ENCODE data around the gene HNRNPCL4. TPM values are rescaled to one million over a fixed set of nuclear protein-coding genes. Genes with fewer than 3 reads are reported as not detected.
A peak's percentile ranks its signal among the peaks of the same experiment; 100 is the strongest.
"Not testable (repeated sequence)": the region's sequence is repeated elsewhere in the genome, so short reads cannot be mapped to it uniquely, and the experiment has no call there.

Gene HNRNPCL4
- total RNA-seq: not detected
- long read RNA-seq: 0 reads

- H3K9me3 ChIP-seq; H3K27ac ChIP-seq; DNase-seq; H3K4me1 ChIP-seq; H3K27me3 ChIP-seq; H3K36me3 ChIP-seq; ATAC-seq; intact Hi-C loops (cut with DNase I); H3K4me3 ChIP-seq: not testable (repeated sequence)
These were observed at the start of gene HNRNPCL4 for GRCh38 chr1:13165531-13165930. Gene HNRNPCL4, minus strand, starts transcription at chr1:13165631. Its CDS starts 164 bp downstream, at chr1:13165467.

- H3K9me3 ChIP-seq; intact Hi-C loops (cut with DNase I); H3K36me3 ChIP-seq; H3K27ac ChIP-seq; H3K27me3 ChIP-seq; H3K4me1 ChIP-seq; H3K4me3 ChIP-seq; DNase-seq: not testable (repeated sequence)
- peak; percentile 65 for ATAC-seq
These were observed 43.3 kb upstream of the HNRNPCL4 start for GRCh38 chr1:13208712-13209111.

GRCh38 chr1:13201309-13201708 lies 35.9 kb upstream of the HNRNPCL4 start, which contains the start of gene PRAMEF13:
Gene PRAMEF13, minus strand, starts transcription at chr1:13201409. Its CDS starts 1,820 bp downstream, at chr1:13199589.
- H3K27me3 ChIP-seq; DNase-seq; H3K27ac ChIP-seq; ATAC-seq; H3K4me1 ChIP-seq; intact Hi-C loops (cut with DNase I); H3K4me3 ChIP-seq; H3K9me3 ChIP-seq; H3K36me3 ChIP-seq: not testable (repeated sequence)

DNA sequence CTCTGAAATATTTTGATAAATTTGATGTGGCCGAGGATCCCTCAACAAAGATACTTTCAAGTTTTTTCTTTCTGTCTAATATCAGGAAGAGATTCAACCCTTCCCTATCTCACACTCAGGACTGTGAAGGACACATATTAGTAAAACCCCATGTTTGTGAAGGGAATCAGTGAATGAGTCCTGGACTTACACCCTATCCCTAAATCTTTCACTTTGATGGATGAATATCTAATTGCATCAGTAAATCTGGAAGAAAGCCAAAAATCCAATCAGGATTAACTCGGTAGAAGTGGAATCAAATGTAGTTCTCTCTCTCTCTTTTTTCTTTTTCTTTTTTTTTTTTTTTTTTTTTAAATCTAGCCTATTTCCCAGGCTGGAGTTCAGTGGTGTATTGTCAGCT lies 6.1 kb upstream of the HNRNPCL4 start, which contains the start of gene PRAMEF9:
Gene PRAMEF9, plus strand, starts transcription at position 301 of the 400 bp plus-strand sequence. CDS start 3,433 bp downstream, outside the sequence.
- H3K4me3 ChIP-seq; H3K27me3 ChIP-seq; ATAC-seq; intact Hi-C loops (cut with DNase I); H3K36me3 ChIP-seq; DNase-seq; H3K27ac ChIP-seq; H3K9me3 ChIP-seq; H3K4me1 ChIP-seq: not testable (repeated sequence)

DNA sequence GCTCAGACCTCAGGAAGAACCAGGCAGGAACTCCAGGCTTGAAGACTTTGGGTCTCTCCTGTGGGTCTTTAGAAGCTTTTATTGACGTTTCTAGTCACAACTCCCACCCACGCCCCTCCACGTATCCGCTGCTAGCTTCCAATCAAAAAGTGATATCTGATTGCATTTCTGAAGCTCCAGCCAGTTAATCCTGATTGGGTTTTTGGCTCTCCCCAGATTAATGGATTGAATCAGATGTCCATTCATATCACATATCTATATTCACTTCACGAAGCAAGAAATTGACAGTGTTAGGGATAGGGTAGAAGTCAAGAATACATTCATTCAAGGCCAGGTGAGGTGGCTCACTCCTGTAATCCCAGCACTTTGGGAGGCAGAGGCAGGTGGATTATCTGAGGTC lies 9.5 kb downstream of the HNRNPCL4 start, which contains the start of gene PRAMEF26:
Gene PRAMEF26, minus strand, starts transcription at position 101 of the 400 bp plus-strand sequence. CDS start 2,914 bp downstream, outside the sequence.
- intact Hi-C loops (cut with DNase I); H3K9me3 ChIP-seq; H3K27me3 ChIP-seq; H3K4me1 ChIP-seq; H3K4me3 ChIP-seq; DNase-seq; ATAC-seq; H3K36me3 ChIP-seq; H3K27ac ChIP-seq: not testable (repeated sequence)

- H3K27ac ChIP-seq; H3K4me3 ChIP-seq; intact Hi-C loops (cut with DNase I); DNase-seq; ATAC-seq; H3K4me1 ChIP-seq; H3K36me3 ChIP-seq; H3K9me3 ChIP-seq; H3K27me3 ChIP-seq: not testable (repeated sequence)
These were observed 48.7 kb downstream of the HNRNPCL4 start, which contains the start of gene HNRNPCL2 for GRCh38 chr1:13116754-13117153. Gene HNRNPCL2, minus strand, starts transcription at chr1:13116854. Its CDS starts 454 bp downstream, at chr1:13116400.

Other genes with a start within 250 kb of the HNRNPCL4 start
- not detected for gene PRAMEF7, start 249.0 kb downstream of the HNRNPCL4 start, total RNA-seq
- gene PRAMEF6, start 218.1 kb downstream of the HNRNPCL4 start, total RNA-seq: not detected
- gene PRAMEF27, start 109.1 kb downstream of the HNRNPCL4 start, total RNA-seq: not detected
- gene HNRNPCL3, start 104.9 kb downstream of the HNRNPCL4 start, total RNA-seq: not detected
- gene PRAMEF25, start 94.9 kb downstream of the HNRNPCL4 start, total RNA-seq: not detected
- not detected for gene HNRNPCL2, start 48.8 kb downstream of the HNRNPCL4 start, total RNA-seq
- not detected for gene PRAMEF26, start 9.6 kb downstream of the HNRNPCL4 start, total RNA-seq
- not detected for gene PRAMEF9, start 6.2 kb upstream of the HNRNPCL4 start, total RNA-seq
- not detected for gene PRAMEF13, start 35.8 kb upstream of the HNRNPCL4 start, total RNA-seq
- gene PRAMEF18, start 60.5 kb upstream of the HNRNPCL4 start, total RNA-seq: not detected
- gene PRAMEF5, start 88.6 kb upstream of the HNRNPCL4 start, total RNA-seq: not detected
- gene PRAMEF8, start 119.5 kb upstream of the HNRNPCL4 start, total RNA-seq: not detected
- gene PRAMEF33, start 137.9 kb upstream of the HNRNPCL4 start, total RNA-seq: not detected
- gene PRAMEF15, start 149.9 kb upstream of the HNRNPCL4 start, total RNA-seq: not detected
- gene PRAMEF14, start 181.5 kb upstream of the HNRNPCL4 start, total RNA-seq: not detected
- gene PRAMEF19, start 206.3 kb upstream of the HNRNPCL4 start, total RNA-seq: not detected
- gene PRAMEF17, start 224.0 kb upstream of the HNRNPCL4 start, total RNA-seq: not detected
- gene PRAMEF20, start 244.8 kb upstream of the HNRNPCL4 start, total RNA-seq: not detected

Data from upper lobe of right lung (tissue), 1 donor.